GF-D8 (cell line): Measurements from ENCODE around the gene FRMPD2.
A peak's percentile ranks its signal among the peaks of the same experiment; 100 is the strongest.

ENCODE experiments used
- DNase-seq: peaks from one replicate; lab custom pipeline; 2025; lab: John Stamatoyannopoulos, UW

FRMPD2 gene

DNA sequence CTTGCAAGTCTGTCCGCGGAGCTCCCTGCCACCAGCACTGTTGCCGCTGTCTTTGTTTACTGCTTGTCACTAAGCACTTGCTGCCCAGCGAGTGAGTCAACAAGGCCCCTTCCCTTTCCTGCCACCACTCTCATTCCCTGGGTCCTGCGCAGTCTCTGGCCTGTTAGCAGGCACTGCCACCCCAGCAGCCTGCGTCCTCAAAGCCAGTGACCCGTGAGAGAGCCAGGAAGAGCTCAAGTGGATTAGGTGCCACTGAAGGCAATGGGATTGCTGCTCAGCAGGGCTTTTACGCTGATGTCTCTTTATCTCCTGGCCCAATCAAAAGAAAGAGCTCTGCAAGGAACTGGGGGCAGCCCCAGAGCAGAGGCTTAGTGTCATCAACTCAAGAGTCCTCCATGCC, at the start of gene FRMPD2:
FRMPD2 (minus strand) TSS at position 61 of the 400 bp plus-strand sequence. CDS start 129 bp downstream, outside the sequence.
- no peak for DNase-seq

DNA sequence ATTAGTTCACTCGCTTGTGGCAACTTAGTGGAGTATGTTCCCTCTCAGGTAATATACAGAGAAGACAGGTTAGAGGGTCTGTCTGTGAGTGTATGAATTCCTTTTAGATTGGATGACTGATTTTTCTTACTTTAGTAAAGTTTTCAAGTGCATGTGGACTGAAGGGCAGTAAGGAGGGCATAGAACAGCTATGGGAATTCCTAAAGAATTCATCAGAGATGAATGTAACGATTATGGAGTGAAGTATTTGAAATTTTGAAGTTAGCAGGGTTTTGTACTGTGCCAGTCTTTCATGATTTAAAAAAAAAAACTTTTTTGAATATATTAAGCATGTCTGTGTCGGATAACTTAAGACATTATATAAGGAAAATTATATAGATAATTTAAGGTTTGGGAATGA, 47.5 kb upstream of the FRMPD2 start:
- no peak for DNase-seq

GRCh38 chr10:48317321-48317990, 43.0 kb upstream of the FRMPD2 start:
- no peak for DNase-seq

DNA sequence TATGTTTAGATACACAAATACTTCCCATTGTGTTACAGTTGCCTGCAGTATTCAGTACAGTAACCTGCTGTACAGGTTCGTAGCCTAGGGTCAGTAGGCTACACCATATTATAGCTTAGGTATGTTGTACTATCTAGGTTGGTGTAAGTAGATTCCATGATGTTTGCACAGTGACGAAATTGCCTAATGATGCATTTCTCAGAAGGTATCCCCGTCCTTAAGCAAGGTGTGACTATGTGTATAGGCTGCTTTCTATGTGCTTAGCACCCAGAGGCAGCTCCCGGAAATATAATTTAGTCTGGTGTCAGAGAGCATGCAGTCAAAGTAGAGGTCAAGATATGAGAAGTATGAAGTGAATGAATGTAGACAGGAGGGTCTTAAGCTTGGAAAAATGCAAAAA, 41.7 kb upstream of the FRMPD2 start:
- no peak for DNase-seq

DNA sequence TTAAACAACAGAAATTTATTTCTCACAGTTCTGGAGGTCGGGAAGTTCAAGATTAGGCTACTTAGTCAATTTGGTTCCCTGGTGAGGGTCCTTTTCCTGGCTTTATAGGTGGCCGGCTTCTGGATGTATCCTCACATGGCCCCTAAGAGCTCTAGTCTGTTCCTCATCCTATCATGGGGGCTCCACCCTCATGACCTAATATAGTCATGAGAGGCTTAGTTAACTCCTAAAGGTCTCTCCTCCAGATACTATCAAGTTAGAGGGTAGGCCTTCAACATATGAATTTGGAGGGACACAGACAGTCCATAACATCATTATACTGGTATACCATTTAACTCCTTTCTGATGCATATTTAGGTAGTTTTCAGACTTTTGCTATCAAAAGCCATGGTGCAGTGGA, 39.6 kb upstream of the FRMPD2 start:
- no peak for DNase-seq

DNA sequence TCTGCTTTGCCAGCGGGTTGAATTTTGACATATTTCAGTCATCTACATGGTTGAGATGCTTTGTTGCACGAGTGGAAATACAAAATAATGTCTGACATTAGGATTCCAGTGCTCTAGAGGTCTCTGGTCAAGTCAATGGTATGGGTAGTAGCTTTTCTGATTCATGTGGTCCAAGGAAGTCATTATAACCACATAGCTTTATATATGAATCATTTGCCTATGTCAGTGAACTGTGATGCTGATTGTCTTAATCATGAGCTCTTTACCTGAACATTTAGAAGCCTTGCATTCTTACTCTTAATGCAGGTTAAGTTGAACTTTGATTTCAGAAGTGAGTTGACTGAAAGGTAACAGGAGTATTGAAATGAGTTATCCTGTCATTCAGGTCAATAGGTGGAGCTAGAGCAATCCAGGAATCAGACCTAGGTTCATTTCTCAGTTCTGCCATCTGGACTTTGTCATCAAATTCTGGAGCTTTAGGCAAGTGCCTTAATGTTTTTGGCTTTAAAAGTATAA, 35.3 kb upstream of the FRMPD2 start:
- no peak for DNase-seq

DNA sequence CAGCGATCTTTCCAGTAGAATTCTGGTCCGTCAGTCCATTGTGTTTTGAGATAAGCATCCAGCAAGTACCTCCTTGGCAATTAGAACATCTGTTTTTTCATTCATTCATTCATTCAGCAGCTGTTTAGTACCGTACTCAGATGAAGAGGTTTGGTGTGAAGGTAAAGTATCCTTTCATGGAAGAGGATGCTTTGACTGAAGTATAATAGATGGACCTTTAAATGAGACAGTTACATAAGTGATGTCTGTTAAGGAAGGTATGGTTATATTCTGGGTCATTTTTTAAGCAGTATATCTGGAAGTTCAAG, 33.2 kb upstream of the FRMPD2 start:
- no peak for DNase-seq

DNA sequence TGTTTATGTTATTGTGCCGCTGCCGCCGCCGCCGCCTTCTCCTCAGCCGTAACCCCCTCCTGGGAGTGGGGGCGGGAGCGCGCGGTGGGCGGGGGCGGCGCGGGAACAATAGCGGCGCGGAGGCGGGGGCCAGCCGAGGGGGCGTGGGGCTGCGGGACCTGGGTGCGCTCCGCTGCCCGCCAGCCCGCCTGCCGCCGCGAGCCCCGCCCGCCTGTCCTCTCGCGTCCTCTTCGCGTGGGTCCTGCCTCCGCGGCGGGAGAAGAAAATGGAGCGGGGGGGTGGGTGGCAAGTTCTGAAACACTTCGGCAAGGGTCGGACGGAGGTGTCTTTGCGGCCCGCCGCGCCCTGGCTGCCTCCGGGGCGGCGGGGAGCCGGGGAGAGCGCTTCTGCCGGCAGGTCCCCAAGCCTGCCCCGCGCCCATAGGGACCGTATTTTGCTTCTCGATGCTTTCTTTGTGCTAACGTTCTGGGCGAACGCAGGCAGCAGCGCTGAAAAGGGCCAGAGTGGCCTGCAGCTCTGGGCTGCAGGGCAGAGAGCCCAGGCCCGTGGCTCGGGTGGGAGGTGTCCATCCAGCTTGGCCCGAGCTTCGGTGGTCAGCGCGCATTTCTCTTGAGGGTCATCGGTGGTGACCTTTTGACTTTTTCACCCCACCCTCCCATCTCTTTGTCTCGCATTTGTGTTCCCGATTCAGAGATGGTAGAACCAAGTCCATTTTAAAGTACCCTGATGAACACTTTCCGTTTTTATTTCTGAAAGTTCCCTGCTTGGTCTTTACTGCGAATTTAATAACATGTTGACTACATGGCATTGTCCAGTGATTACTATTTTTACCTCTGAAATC, 32.6 kb upstream of the FRMPD2 start:
- no peak for DNase-seq

GRCh38 chr10:48306265-48306869, 31.9 kb upstream of the FRMPD2 start, which contains the start of gene MAPK8:
MAPK8 (plus strand) TSS chr10:48306677; CDS start chr10:48401661, 94,984 bp downstream.
- peak; percentile 79 for DNase-seq

DNA sequence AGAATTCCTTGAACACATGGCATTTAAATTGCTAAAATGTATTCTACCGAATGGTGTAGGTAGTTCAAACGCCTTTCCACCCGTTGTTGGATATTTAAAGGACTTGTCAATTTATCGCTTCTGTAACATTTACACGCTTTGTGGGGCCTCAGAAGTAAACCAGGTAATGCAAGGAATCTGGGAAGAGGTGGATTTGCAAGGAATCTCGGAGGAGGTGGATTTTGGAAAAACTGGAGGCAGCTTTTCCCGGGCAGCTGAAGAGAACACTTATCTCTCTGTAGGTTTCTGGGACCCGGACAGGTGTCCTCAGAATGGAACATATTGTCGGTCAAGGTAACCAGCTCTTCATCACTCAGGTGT, 31.4 kb upstream of the FRMPD2 start:
- DNase-seq: no peak

DNA sequence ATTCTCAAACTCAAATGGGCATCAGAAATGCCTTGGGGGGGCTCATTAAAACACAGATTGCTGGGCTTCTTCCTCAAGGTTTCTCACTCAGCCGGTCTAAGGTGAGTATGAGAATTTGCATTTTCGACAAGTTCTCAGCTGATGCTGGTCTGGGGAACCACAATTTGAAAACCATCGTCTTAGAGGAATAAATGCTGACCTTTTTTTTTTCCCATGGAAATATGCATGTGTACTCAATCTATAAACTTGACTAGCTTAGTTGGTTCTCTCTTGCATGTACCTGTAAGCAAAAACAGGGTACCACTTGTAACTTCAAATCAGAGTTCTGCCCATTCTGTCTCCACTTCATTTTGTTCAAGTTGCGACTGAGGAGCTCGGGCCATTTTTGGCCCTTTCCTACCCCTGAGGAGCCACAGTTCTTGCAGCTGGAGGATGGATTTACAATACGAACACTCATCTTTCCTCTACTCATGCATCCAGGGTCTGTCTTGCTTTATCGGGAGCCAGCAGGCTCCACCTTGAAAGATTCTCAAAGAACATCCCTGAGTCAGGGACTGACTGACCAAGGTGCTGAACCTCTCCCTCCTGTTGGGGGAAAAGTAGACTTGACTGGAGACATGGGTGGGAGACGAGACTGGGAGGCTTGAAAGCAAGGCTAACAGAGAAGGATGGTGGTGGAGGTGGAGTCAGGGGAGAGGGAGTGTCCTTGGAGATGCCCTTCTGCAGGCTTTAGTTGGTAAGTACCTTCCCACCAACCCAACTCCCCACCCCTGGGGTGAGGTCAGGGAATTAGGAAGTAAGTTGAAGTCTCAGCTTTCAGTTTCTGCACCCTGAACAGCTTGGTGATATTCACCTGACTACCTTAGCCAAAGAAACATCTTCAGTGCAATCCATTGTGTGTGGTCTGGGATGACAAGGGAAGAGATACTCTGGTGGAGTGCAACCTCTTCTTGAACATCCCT, 28.3 kb upstream of the FRMPD2 start:
- no peak for DNase-seq

DNA sequence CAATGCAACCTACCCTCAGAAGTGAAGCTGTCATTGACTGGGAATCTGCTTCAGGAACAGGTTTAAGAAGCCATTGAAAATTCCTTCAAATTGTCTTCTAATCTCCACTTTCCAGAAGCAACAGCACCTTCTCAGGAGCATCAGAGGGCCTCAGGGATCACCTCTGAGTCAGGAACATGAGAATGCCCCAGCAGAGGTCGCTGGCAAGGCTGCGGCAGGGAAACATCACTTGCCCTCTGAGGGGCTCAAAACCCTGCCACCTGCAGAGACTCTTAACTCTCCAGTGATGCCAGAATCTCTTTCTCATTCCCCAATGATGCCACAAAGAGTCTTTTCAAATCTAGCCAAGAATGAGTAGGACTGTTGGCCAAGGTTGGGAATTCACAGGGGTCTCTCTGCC, 26.1 kb upstream of the FRMPD2 start:
- DNase-seq: no peak

GRCh38 chr10:48299692-48300091, 25.2 kb upstream of the FRMPD2 start:
- no peak for DNase-seq

- DNase-seq: no peak
These were observed 24.6 kb upstream of the FRMPD2 start for GRCh38 chr10:48299066-48299465.

GRCh38 chr10:48296576-48297098, 22.1 kb upstream of the FRMPD2 start:
- DNase-seq: no peak

DNA sequence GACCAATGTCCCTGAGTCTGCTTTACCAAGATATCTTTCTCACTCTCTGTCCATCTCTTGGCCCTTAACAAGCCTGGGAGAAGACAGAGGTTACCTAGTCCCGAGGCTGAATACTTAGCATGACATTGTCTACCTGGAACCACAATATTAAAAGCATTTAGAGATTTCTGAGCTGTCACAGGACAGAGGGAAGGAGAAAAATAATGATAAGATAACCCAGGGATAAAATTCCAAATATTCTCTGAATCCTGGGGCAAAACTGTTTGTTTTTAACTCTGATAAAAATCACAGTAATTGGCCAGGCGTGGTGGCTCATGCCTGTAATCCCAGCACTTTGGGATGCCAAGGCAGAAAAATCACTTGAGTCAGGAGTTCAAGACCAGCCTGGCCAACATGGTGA, 19.9 kb upstream of the FRMPD2 start:
- no peak for DNase-seq

GRCh38 chr10:48292616-48293015, 18.1 kb upstream of the FRMPD2 start:
- DNase-seq: no peak

GRCh38 chr10:48291190-48291589, 16.7 kb upstream of the FRMPD2 start:
- DNase-seq: no peak

DNA sequence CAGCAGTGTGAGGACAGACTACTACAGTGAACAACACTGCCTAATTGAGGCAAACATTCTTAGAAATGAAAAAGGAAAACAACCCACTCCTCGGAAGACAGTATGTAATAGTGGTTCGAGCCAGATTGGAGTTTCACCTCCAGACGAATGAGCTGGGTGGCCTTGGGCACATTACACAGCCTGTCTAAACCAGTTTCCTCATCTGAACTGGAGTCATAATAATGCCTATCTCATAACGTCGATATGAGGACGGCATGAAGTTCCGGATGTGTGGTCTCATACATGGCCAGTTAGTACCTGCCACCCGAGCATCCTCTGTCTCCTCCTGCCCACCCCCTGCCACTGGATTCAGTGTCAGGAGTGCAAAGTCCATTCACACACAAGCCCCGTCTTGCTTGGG, 15.8 kb upstream of the FRMPD2 start:
- no peak for DNase-seq

DNA sequence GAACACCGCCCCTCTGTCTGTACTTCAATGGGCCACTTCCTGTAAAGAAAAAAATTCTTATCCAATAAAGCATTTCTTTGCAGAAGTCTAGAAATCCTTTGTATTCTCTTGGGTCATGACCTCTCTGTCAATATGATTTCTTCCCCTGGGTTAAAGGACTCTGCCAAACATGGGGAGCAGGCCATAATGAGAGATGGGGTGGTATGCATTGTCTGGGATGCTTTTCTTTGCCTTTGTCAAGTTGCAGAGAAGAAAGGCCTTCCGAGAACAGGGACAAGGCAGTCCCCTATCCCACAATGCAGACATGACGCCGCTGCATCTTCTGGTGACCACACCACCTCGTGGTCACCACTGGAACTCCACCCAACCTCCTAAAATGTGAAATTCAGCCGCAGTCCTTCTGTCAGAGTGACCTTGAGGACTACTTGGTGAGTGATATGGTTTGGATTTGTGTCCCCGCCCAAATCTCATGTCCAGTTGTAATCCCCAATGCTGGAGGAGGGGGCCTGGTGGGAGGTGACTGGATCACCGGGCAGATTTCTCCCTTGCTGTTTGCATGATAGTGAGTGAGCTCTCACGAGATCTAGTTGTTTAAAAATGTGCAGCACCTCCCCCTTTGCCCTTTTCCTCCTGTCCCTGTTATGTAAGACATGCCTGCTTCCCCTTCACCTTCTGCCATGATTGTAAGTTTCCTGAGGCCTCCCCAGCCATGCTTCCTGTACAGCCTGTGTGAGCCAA, 15.2 kb upstream of the FRMPD2 start:
- no peak for DNase-seq

- no peak for DNase-seq
These were observed 14.2 kb upstream of the FRMPD2 start for GRCh38 chr10:48288661-48289060.
